IMR-90 (cell line): ENCODE data around the gene CCR5AS.

ENCODE experiments used
- ATAC-seq: fragments of 200-7000 bp; cut with Tn5 transposase; 2 replicates; pipeline ENCODE4 v1.9.1; 2020; ENCODE audit warnings: low read depth, mild to moderate bottlenecking, moderate library complexity
- BruUV-seq: library from RNA; stranded (reverse); fragments of 400-500 nt; replicated peaks from 2 replicates; lab custom pipeline; 2021; lab: Mats Ljungman, UMichigan
- CTCF ChIA-PET: fragments of 300-600 bp; formaldehyde crosslinking; extraction: SDS; loops from one replicate; lab custom pipeline; 2021; ENCODE audit warnings: antibody characterized with exemption; lab: Yijun Ruan, JAX
- POLR2A ChIA-PET: fragments of 300-600 bp; sonication (Branson Sonifier 250); formaldehyde crosslinking; loops from one replicate; lab custom pipeline; 2022; ENCODE audit warnings: antibody characterized with exemption; ENCODE audit not compliant: unreplicated experiment; lab: Charles Lee
- DNase-seq: peaks from one replicate; pipeline ENCODE4 v3.0.0; 2013
- H2AFZ ChIP-seq: replicated peaks from 2 replicates; pipeline ENCODE3; 2013; ENCODE audit warnings: low read length, mild to moderate bottlenecking; ENCODE audit not compliant: poor library complexity
- H2AK5ac ChIP-seq: 2 replicates; pipeline ENCODE4 v1.6.1; 2013; ENCODE audit warnings: low read depth, low read length, inconsistent platforms
- H2AK9ac ChIP-seq: replicated peaks from 2 replicates; pipeline ENCODE3; 2013; ENCODE audit warnings: mild to moderate bottlenecking, low read depth, low read length, moderate library complexity; ENCODE audit not compliant: poor library complexity
- H2BK120ac ChIP-seq: 2 replicates; pipeline ENCODE4 v1.6.1; 2013; ENCODE audit warnings: low read depth, low read length, inconsistent platforms
- H2BK15ac ChIP-seq: 3 replicates; pipeline ENCODE4 v1.6.1; 2013; ENCODE audit warnings: low read depth, low read length, inconsistent platforms
- H2BK20ac ChIP-seq: 2 replicates; pipeline ENCODE4 v1.6.1; 2013; ENCODE audit warnings: low read depth, mild to moderate bottlenecking, inconsistent platforms, low read length, moderate library complexity
- H2BK5ac ChIP-seq: 2 replicates; pipeline ENCODE4 v1.6.1; 2013; ENCODE audit warnings: mild to moderate bottlenecking, low read depth, low read length, inconsistent platforms; ENCODE audit not compliant: poor library complexity, severe bottlenecking
- H3K14ac ChIP-seq: replicated peaks from 2 replicates; pipeline ENCODE4 v1.6.1; 2013; ENCODE audit warnings: low read depth, low read length, inconsistent platforms
- H3K18ac ChIP-seq: 2 replicates; pipeline ENCODE4 v1.6.1; 2013; ENCODE audit warnings: low read depth, low read length, control low read depth
- H3K23ac ChIP-seq: 2 replicates; pipeline ENCODE4 v1.6.1; 2013; ENCODE audit warnings: low read depth, low read length, inconsistent platforms
- H3K27ac ChIP-seq: 2 replicates; pipeline ENCODE4 v1.5.1; 2013; ENCODE audit warnings: mild to moderate bottlenecking, control low read depth, low read length; ENCODE audit not compliant: insufficient read depth
- H3K27me3 ChIP-seq: 2 replicates; pipeline ENCODE4 v1.6.1; 2013; ENCODE audit warnings: low read length; ENCODE audit not compliant: control insufficient read depth, insufficient read depth
- H3K36me3 ChIP-seq: 2 replicates; pipeline ENCODE4 v1.6.1; 2013; ENCODE audit warnings: low read length, mixed read lengths; ENCODE audit not compliant: control insufficient read depth, insufficient read depth
- H3K4ac ChIP-seq: 2 replicates; pipeline ENCODE4 v1.6.1; 2013; ENCODE audit warnings: low read depth, low read length, inconsistent platforms
- H3K4me1 ChIP-seq: 2 replicates; pipeline ENCODE4 v1.6.1; 2013; ENCODE audit warnings: low read length, mixed read lengths; ENCODE audit not compliant: control insufficient read depth, insufficient read depth
- H3K4me2 ChIP-seq: 2 replicates; pipeline ENCODE4 v1.6.1; 2013; ENCODE audit warnings: low read depth, mild to moderate bottlenecking, control low read depth, low read length, moderate library complexity
- H3K4me3 ChIP-seq: 2 replicates; pipeline ENCODE4 v1.5.1; 2013; ENCODE audit warnings: low read depth, mild to moderate bottlenecking, control low read depth, low read length, moderate library complexity; ENCODE audit not compliant: insufficient read depth
- H3K56ac ChIP-seq: 2 replicates; pipeline ENCODE4 v1.6.1; 2013; ENCODE audit warnings: low read length, inconsistent platforms; ENCODE audit not compliant: insufficient read depth; ENCODE audit errors: extremely low read depth
- H3K79me1 ChIP-seq, 2 experiments: 2 replicates each; pipeline ENCODE4 v1.6.1; 2013; ENCODE audit warnings: low read length in 2 of 2, inconsistent platforms in 1 of 2, low read depth in 1 of 2
- H3K9ac ChIP-seq: 2 replicates; pipeline ENCODE4 v1.6.1; 2013; ENCODE audit warnings: low read depth, low read length, control low read depth
- H3K9me1 ChIP-seq: 2 replicates; pipeline ENCODE4 v1.6.1; 2013; ENCODE audit warnings: low read length, inconsistent platforms; ENCODE audit not compliant: insufficient read depth
- H3K9me3 ChIP-seq: 2 replicates; pipeline ENCODE4 v1.6.1; 2013; ENCODE audit warnings: low read length; ENCODE audit not compliant: control insufficient read depth, insufficient read depth
- H4K20me1 ChIP-seq: 2 replicates; pipeline ENCODE4 v1.6.1; 2013; ENCODE audit warnings: low read length, inconsistent platforms; ENCODE audit not compliant: insufficient read depth
- H4K5ac ChIP-seq: 2 replicates; pipeline ENCODE4 v1.6.1; 2013; ENCODE audit warnings: mild to moderate bottlenecking, low read depth, low read length, control low read depth
- H4K8ac ChIP-seq, 2 experiments: 2 replicates each; pipeline ENCODE4 v1.6.1; 2013; ENCODE audit warnings: low read depth in 2 of 2, low read length in 2 of 2, control low read depth in 1 of 2, inconsistent platforms in 1 of 2
- H4K91ac ChIP-seq: 2 replicates; pipeline ENCODE4 v1.6.1; 2013; ENCODE audit warnings: low read depth, low read length, inconsistent platforms; ENCODE audit not compliant: insufficient read depth
- BHLHE40 ChIP-seq: fragments of 150-350 bp; IDR thresholded peaks from 2 replicates; pipeline ENCODE4 v1.6.1; 2016; ENCODE audit warnings: mild to moderate bottlenecking, low read depth, low read length
- CEBPB ChIP-seq: IDR thresholded peaks from 2 replicates; pipeline ENCODE4 v1.6.1; 2012; ENCODE audit warnings: low read depth, low read length, improper control_type of control experiment
- CHD1 ChIP-seq: IDR thresholded peaks from 2 replicates; pipeline ENCODE4 v1.6.1; 2012; ENCODE audit warnings: low read depth, low read length, improper control_type of control experiment
- CTCF ChIP-seq: conservative IDR thresholded peaks from 2 replicates; pipeline ENCODE4 v1.5.1; 2012; ENCODE audit warnings: mild to moderate bottlenecking, low read depth, low read length, improper control_type of control experiment
- ELK1 ChIP-seq: fragments of 150-350 bp; IDR thresholded peaks from 2 replicates; pipeline ENCODE4 v1.6.1; 2016; ENCODE audit warnings: low read depth, mild to moderate bottlenecking, low read length, moderate library complexity, borderline replicate concordance
- FOS ChIP-seq: fragments of 150-350 bp; IDR thresholded peaks from 2 replicates; pipeline ENCODE4 v1.6.1; 2016; ENCODE audit warnings: low read depth, low read length
- MAFK ChIP-seq: IDR thresholded peaks from 2 replicates; pipeline ENCODE4 v1.6.1; 2012; ENCODE audit warnings: low read depth, low read length, improper control_type of control experiment
- MAZ ChIP-seq: IDR thresholded peaks from 2 replicates; pipeline ENCODE4 v1.6.1; 2012; ENCODE audit warnings: low read depth, mild to moderate bottlenecking, low read length, improper control_type of control experiment, moderate library complexity, borderline replicate concordance
- MXI1 ChIP-seq: IDR thresholded peaks from 2 replicates; pipeline ENCODE4 v1.6.1; 2012; ENCODE audit warnings: low read depth, mild to moderate bottlenecking, low read length, moderate library complexity, borderline replicate concordance
- NFE2L2 ChIP-seq: fragments of 150-350 bp; IDR thresholded peaks from 2 replicates; pipeline ENCODE4 v1.6.1; 2016; ENCODE audit warnings: low read depth, mild to moderate bottlenecking, low read length
- POLR2A ChIP-seq: IDR thresholded peaks from 2 replicates; pipeline ENCODE4 v1.6.1; 2012; ENCODE audit warnings: mild to moderate bottlenecking, low read depth, low read length
- RAD21 ChIP-seq: IDR thresholded peaks from 2 replicates; pipeline ENCODE4 v1.6.1; 2012; ENCODE audit warnings: low read length, improper control_type of control experiment
- RCOR1 ChIP-seq: IDR thresholded peaks from 2 replicates; pipeline ENCODE4 v1.6.1; 2012; ENCODE audit warnings: mild to moderate bottlenecking, low read length, improper control_type of control experiment; ENCODE audit not compliant: insufficient replicate concordance
- RFX5 ChIP-seq: IDR thresholded peaks from 2 replicates; pipeline ENCODE4 v1.8.0; 2012; ENCODE audit warnings: low read depth, mild to moderate bottlenecking, low read length, moderate library complexity
- SMC3 ChIP-seq: fragments of 150-350 bp; IDR thresholded peaks from 2 replicates; pipeline ENCODE4 v1.6.1; 2016; ENCODE audit warnings: low read depth, mild to moderate bottlenecking, antibody characterized with exemption, low read length, moderate library complexity
- USF2 ChIP-seq: fragments of 150-350 bp; IDR thresholded peaks from 2 replicates; pipeline ENCODE4 v1.6.1; 2017; ENCODE audit warnings: mild to moderate bottlenecking, antibody characterized with exemption, low read length, low read depth
- WGBS, 2 experiments: methylation state at CpG; one replicate each; pipeline versions ENCODE4 v1.1.5 to v1.1.7; 2013; ENCODE audit warnings: missing lambda C conversion rate in 2 of 2; ENCODE audit not compliant: insufficient read length in 1 of 2; ENCODE audit errors: extremely low coverage in 2 of 2; 5-methylcytosine and 5-hydroxymethylcytosine counted together
- dilution Hi-C: fragments of 300-500 bp; cut with HindIII; formaldehyde crosslinking; loops from one replicate; pipeline ENCODE4 v1.14.3; 2018; ENCODE audit warnings: low sequenced_read_pairs; ENCODE audit not compliant: unreplicated experiment
- in situ Hi-C: fragments of 300-500 bp; cut with MboI; formaldehyde crosslinking; loops from 3 replicates; pipeline ENCODE4 v1.14.3; 2019; ENCODE audit warnings: low sequenced_read_pairs, inconsistent platforms, mixed read lengths
- intact Hi-C: fragments of 100-400 bp; cut with micrococcal nuclease; formaldehyde crosslinking; loops from 2 replicates; pipeline ENCODE4 v1.10.0; 2022

The CCR5AS gene

GRCh38 chr3:46398186-46398955 is 8.5 kb downstream of the CCR5AS start:
- no peak overlapping the region for H3K23ac ChIP-seq
- H4K5ac ChIP-seq, result no peak overlapping the region
- no peak for TF ChIP-seq SMC3
- TF ChIP-seq RFX5, result no peak
- TF ChIP-seq NFE2L2, result no peak
- TF ChIP-seq CHD1, result no peak
- no peak for TF ChIP-seq RAD21
- TF ChIP-seq POLR2A, result no peak
- no peak for TF ChIP-seq MAZ
- no peak for TF ChIP-seq MXI1
- no peak for TF ChIP-seq MAFK
- TF ChIP-seq CTCF, result no peak
- no peak for TF ChIP-seq CEBPB
- no peak for TF ChIP-seq BHLHE40
- no peak for TF ChIP-seq RCOR1
- TF ChIP-seq USF2, result no peak
- TF ChIP-seq ELK1, result no peak
- no peak for TF ChIP-seq FOS
- H3K4ac ChIP-seq, result no peak overlapping the region
- H3K27ac ChIP-seq, result no peak overlapping the region
- BruUV-seq, result no TSS peak
- no peak overlapping the region for H2BK5ac ChIP-seq
- no peak overlapping the region for H3K4me2 ChIP-seq
- intact Hi-C loops (no loop called here), dilution Hi-C loops (no loop called here), in situ Hi-C loops (no loop called here)
- no peak overlapping the region for H2BK20ac ChIP-seq
- ChIA-PET CTCF (no interaction called here), POLR2A (no interaction called here)
- no peak for ATAC-seq
- no peak overlapping the region for H2BK15ac ChIP-seq
- no peaks in the 10 kb centered on the region for H4K20me1 ChIP-seq
- H2AK5ac ChIP-seq, result no peak overlapping the region
- DNase-seq, result no peak
- H2AFZ ChIP-seq, result no peak overlapping the region
- H3K36me3 ChIP-seq, result no peaks in the 10 kb centered on the region
- H3K18ac ChIP-seq, result no peak overlapping the region
- H3K9me3 ChIP-seq, result no peaks in the 10 kb centered on the region
- no peak overlapping the region for H3K56ac ChIP-seq
- no peak overlapping the region for H4K91ac ChIP-seq
- peaks cover 4% of the 10 kb centered on the region; the same call in 1 of the 2 replicates for H3K27me3 ChIP-seq
- no peaks in the 10 kb centered on the region; the same call in 1 of the 2 replicates for H3K9me1 ChIP-seq
- no peak overlapping the region for H3K4me3 ChIP-seq
- no peak overlapping the region for H2BK120ac ChIP-seq
- no peak overlapping the region for H2AK9ac ChIP-seq
- no peak overlapping the region for H4K8ac ChIP-seq
- H3K79me1 ChIP-seq, result no peaks in the 10 kb centered on the region
- no CpG with 5 or more reads among the region's 6 CpGs for WGBS, 2 experiments
- H3K4me1 ChIP-seq, result peaks cover 9% of the 10 kb centered on the region
- H3K14ac ChIP-seq, result no peak overlapping the region
- no peak overlapping the region for H3K9ac ChIP-seq
